ENCODE results near the gene NSL1. TPM values are rescaled to one million over a fixed set of nuclear protein-coding genes. Genes with fewer than 3 reads are reported as not detected.

NSL1 gene
- polyA plus RNA-seq, 3 donors: 16.8 to 80.3 (median 62.3) TPM

GRCh38 chr1:212698467-212699103 lies 93.0 kb downstream of the NSL1 start:
- H3K79me2 ChIP-seq (ENCODE audit: insufficient read depth, low read length): no peaks in the 10 kb centered on the region
- peaks cover 29 to 31% of the 10 kb centered on the region in 2 donors for H3K4me1 ChIP-seq (ENCODE audit: control insufficient read depth in 1 of 2, insufficient read depth in 2 of 2, low read length in 2 of 2)
- Mint-ChIP-seq H3K4me1 (peaks cover 37% of the 10 kb centered on the region), H3K27me3 (ENCODE audit: low read depth in 3 of 3) (peaks cover 40 to 69% (median 62%) of the 10 kb centered on the region in 3 donors), H3K36me3 (peaks cover 10 to 21% of the 10 kb centered on the region in 2 donors), H3K27ac (peak overlapping the region in 4 of 7 donors; percentile 76 to 84 (median 80)), H3K4me3 (peak overlapping the region; percentile 92), H3K9me3 (peaks cover 0 to 5% (median 0%) of the 10 kb centered on the region in 7 donors)
- no peaks in the 10 kb centered on the region for H4K20me1 ChIP-seq (ENCODE audit: insufficient read depth, low read length)
- peak overlapping the region; percentile 45 to 74 (median 54) for H3K4me3 ChIP-seq (replicated peaks in 1 of 3; ENCODE audit: low read depth in 2 of 3, low read length in 3 of 3)
- no peak overlapping the region for H3K27ac ChIP-seq (ENCODE audit: low read depth in 1 of 2, low read length in 2 of 2)
- peaks cover 20 to 51% of the 10 kb centered on the region in 2 donors for H3K27me3 ChIP-seq (ENCODE audit: control insufficient read depth in 2 of 2, insufficient read depth in 2 of 2, low read length in 2 of 2)
- WGBS (ENCODE audit: insufficient coverage): 27% methylated on average over 7 of the region's 12 CpGs
- intact Hi-C loops (cut with micrococcal nuclease): no loop called here
- H3K9me3 ChIP-seq (replicated peaks in 1 of 2; ENCODE audit: control insufficient read depth in 1 of 2, insufficient read depth in 1 of 2, low read length in 2 of 2): no peaks in the 10 kb centered on the region
- no peaks in the 10 kb centered on the region for H3K36me3 ChIP-seq (replicated peaks in 1 of 2; ENCODE audit: control insufficient read depth in 1 of 2, insufficient read depth in 2 of 2, low read length in 2 of 2)
- DNase-seq: no peak
- peak overlapping the region; percentile 87 for H2AFZ ChIP-seq (ENCODE audit: insufficient read depth, low read depth, low read length, poor library complexity, severe bottlenecking)
- H3K9ac ChIP-seq (ENCODE audit: insufficient read depth, low read length, poor library complexity, severe bottlenecking): peak overlapping the region; percentile 34
- peak overlapping the region; percentile 75 for H3K4me2 ChIP-seq (replicated peaks; ENCODE audit: extremely low read depth, low read length, poor library complexity, severe bottlenecking)
- TF ChIP-seq, protein P1, sequence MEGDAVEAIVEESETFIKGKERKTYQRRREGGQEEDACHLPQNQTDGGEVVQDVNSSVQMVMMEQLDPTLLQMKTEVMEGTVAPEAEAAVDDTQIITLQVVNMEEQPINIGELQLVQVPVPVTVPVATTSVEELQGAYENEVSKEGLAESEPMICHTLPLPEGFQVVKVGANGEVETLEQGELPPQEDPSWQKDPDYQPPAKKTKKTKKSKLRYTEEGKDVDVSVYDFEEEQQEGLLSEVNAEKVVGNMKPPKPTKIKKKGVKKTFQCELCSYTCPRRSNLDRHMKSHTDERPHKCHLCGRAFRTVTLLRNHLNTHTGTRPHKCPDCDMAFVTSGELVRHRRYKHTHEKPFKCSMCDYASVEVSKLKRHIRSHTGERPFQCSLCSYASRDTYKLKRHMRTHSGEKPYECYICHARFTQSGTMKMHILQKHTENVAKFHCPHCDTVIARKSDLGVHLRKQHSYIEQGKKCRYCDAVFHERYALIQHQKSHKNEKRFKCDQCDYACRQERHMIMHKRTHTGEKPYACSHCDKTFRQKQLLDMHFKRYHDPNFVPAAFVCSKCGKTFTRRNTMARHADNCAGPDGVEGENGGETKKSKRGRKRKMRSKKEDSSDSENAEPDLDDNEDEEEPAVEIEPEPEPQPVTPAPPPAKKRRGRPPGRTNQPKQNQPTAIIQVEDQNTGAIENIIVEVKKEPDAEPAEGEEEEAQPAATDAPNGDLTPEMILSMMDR (IDR thresholded peaks at IDR 0.05): no peak

GRCh38 chr1:212696721-212697331 lies 94.8 kb downstream of the NSL1 start:
- TF ChIP-seq, protein P1 (IDR thresholded peaks at IDR 0.05): no peak
- no peaks in the 10 kb centered on the region for H3K79me2 ChIP-seq (ENCODE audit: insufficient read depth, low read length)
- 50% methylated on average over 2 of the region's 13 CpGs for WGBS (ENCODE audit: insufficient coverage)
- H3K27ac ChIP-seq (ENCODE audit: low read depth in 1 of 2, low read length in 2 of 2): no peak overlapping the region
- intact Hi-C loops (cut with micrococcal nuclease): no loop called here
- no peak overlapping the region for H3K9ac ChIP-seq (ENCODE audit: insufficient read depth, low read length, poor library complexity, severe bottlenecking)
- Mint-ChIP-seq H3K4me1 (peaks cover 37% of the 10 kb centered on the region), H3K4me3 (peak overlapping the region in 1 of 2 donors; percentile 18), H3K27ac (no peak overlapping the region), H3K27me3 (ENCODE audit: low read depth in 3 of 3) (peaks cover 31 to 59% (median 58%) of the 10 kb centered on the region in 3 donors), H3K36me3 (peaks cover 10 to 23% of the 10 kb centered on the region in 2 donors), H3K9me3 (peaks cover 0 to 5% (median 0%) of the 10 kb centered on the region in 7 donors)
- H3K4me2 ChIP-seq (replicated peaks; ENCODE audit: extremely low read depth, low read length, poor library complexity, severe bottlenecking): no peak overlapping the region
- H3K4me3 ChIP-seq (replicated peaks in 1 of 3; ENCODE audit: low read depth in 2 of 3, low read length in 3 of 3): no peak overlapping the region
- peaks cover 18 to 38% of the 10 kb centered on the region in 2 donors for H3K27me3 ChIP-seq (ENCODE audit: control insufficient read depth in 2 of 2, insufficient read depth in 2 of 2, low read length in 2 of 2)
- DNase-seq: no peak
- H3K4me1 ChIP-seq (ENCODE audit: control insufficient read depth in 1 of 2, insufficient read depth in 2 of 2, low read length in 2 of 2): peaks cover 29 to 31% of the 10 kb centered on the region in 2 donors
- no peaks in the 10 kb centered on the region for H3K9me3 ChIP-seq (replicated peaks in 1 of 2; ENCODE audit: control insufficient read depth in 1 of 2, insufficient read depth in 1 of 2, low read length in 2 of 2)
- H3K36me3 ChIP-seq (replicated peaks in 1 of 2; ENCODE audit: control insufficient read depth in 1 of 2, insufficient read depth in 2 of 2, low read length in 2 of 2): no peaks in the 10 kb centered on the region
- H4K20me1 ChIP-seq (ENCODE audit: insufficient read depth, low read length): no peaks in the 10 kb centered on the region
- no peak overlapping the region for H2AFZ ChIP-seq (ENCODE audit: insufficient read depth, low read depth, low read length, poor library complexity, severe bottlenecking)
